22Rv1 (cell line): ENCODE results near the gene MIPEP.

Experiments
- CTCF ChIP-seq: fragments of 450-650 bp; IDR thresholded peaks from 2 replicates; pipeline ENCODE4 v1.5.1; 2017; ENCODE audit warnings: mild to moderate bottlenecking
- ZFX ChIP-seq: fragments of 450-650 bp; IDR thresholded peaks from 2 replicates; pipeline ENCODE4 v1.6.1; 2017; ENCODE audit warnings: antibody characterized with exemption, borderline replicate concordance

DNA sequence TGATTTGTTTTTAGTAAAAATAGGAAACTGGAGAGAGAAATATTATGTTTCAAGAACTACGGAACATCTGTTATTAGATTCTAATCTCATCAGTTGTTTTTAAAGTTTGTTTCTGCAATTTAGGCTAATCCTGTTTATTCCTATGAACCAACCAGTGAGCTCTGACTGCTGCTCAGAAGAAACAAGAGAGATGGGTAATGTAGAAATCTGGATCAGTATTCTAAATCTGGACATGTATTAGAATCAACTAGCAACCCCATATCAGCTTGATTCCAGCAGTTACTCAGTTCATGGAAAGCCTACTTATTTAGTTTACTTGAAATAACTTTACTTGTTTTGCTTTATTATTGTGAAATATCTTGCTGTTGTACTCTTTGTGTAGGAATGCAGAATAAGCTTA, 203.8 kb downstream of the MIPEP start:
- no peak for TF ChIP-seq CTCF
- no peak for TF ChIP-seq ZFX
